Coronary artery (tissue), 2 donors: Measurements from ENCODE around the gene SLC44A3.

Source experiments
- DNase-seq: peaks from one replicate; pipeline ENCODE4 v3.0.0-alpha.2; 2017; ENCODE audit warnings: low spot score
- H3K27ac ChIP-seq, 2 donors: fragments of 200-600 bp; sonication (generic); one replicate each; pipeline ENCODE4 v1.5.1; 2016 to 2019
- H3K4me3 ChIP-seq: fragments of 200-600 bp; sonication (generic); 2 replicates; pipeline ENCODE4 v1.5.1; 2016; ENCODE audit warnings: mild to moderate bottlenecking, moderate library complexity
- CTCF ChIP-seq: fragments of 200-600 bp; sonication (generic); IDR thresholded peaks from one replicate; pipeline ENCODE4 v1.5.1; 2019; ENCODE audit warnings: antibody characterized with exemption

SLC44A3 gene

GRCh38 chr1:94792473-94793295, 27.5 kb upstream of the SLC44A3 start:
- peak overlapping the region; percentile 72 to 83 for H3K27ac ChIP-seq
- TF ChIP-seq CTCF, result no peak
- no peak for DNase-seq

GRCh38 chr1:94793296-94793656, 26.9 kb upstream of the SLC44A3 start:
- TF ChIP-seq CTCF, result no peak
- no peak for DNase-seq
- Histone ChIP-seq H3K27ac (peak overlapping the region; percentile 72 to 83), H3K4me3 (peak overlapping the region; percentile 20)

More at GRCh38 chr1:94792473-94793295, 27.5 kb upstream of the SLC44A3 start:
- peak overlapping the region; percentile 20 for H3K4me3 ChIP-seq

- no peak overlapping the region for H3K27ac ChIP-seq
- DNase-seq, result no peak
Measured at GRCh38 chr1:94795434-94795833, 24.7 kb upstream of the SLC44A3 start.

GRCh38 chr1:94796266-94796665, 23.9 kb upstream of the SLC44A3 start:
- no peak for TF ChIP-seq CTCF
- Histone ChIP-seq H3K27ac (no peak overlapping the region), H3K4me3 (no peak overlapping the region)
- no peak for DNase-seq

More at GRCh38 chr1:94795434-94795833, 24.7 kb upstream of the SLC44A3 start:
- TF ChIP-seq CTCF, result no peak
- H3K4me3 ChIP-seq, result no peak overlapping the region

GRCh38 chr1:94797291-94797690, 22.9 kb upstream of the SLC44A3 start:
- no peak overlapping the region for H3K27ac ChIP-seq
- no peak for TF ChIP-seq CTCF
- no peak overlapping the region for H3K4me3 ChIP-seq
- no peak for DNase-seq

- Histone ChIP-seq H3K4me3 (no peak overlapping the region), H3K27ac (no peak overlapping the region)
- TF ChIP-seq CTCF, result no peak
- no peak for DNase-seq
Measured at GRCh38 chr1:94798054-94798453, 22.1 kb upstream of the SLC44A3 start.

- no peak for TF ChIP-seq CTCF
- DNase-seq, result no peak
- no peak overlapping the region for H3K27ac ChIP-seq
- no peak overlapping the region for H3K4me3 ChIP-seq
Measured at GRCh38 chr1:94798462-94798861, 21.7 kb upstream of the SLC44A3 start.
